HepG2 (cell line): ENCODE data around the gene ZNF519. TPM values are rescaled to one million over a fixed set of nuclear protein-coding genes. Genes with fewer than 3 reads are reported as not detected.
"Not testable (repeated sequence)": the region's sequence is repeated elsewhere in the genome, so short reads cannot be mapped to it uniquely, and the experiment has no call there.

Experiments used
- ATAC-seq: fragments of 200-7000 bp; cut with Tn5 transposase; 3 replicates; pipeline ENCODE4 v1.9.1; 2020; ENCODE audit warnings: mild to moderate bottlenecking, moderate library complexity
- BruUV-seq: library from RNA; stranded (reverse); fragments of 400-500 nt; replicated peaks from 2 replicates; lab custom pipeline; 2021; lab: Mats Ljungman, UMichigan
- CTCF ChIA-PET: fragments of 300-600 bp; formaldehyde crosslinking; extraction: SDS; loops from one replicate; lab custom pipeline; 2021; ENCODE audit warnings: low total read pairs, inconsistent platforms, low intra/inter-chr PET ratio; lab: Yijun Ruan, JAX
- POLR2A ChIA-PET: fragments of 350-600 bp; sonication (Branson Sonifier 250); formaldehyde crosslinking; loops from one replicate; lab custom pipeline; 2020; ENCODE audit warnings: antibody characterized with exemption, inconsistent platforms; lab: Yijun Ruan, JAX
- DNase-seq: peaks from one replicate; pipeline ENCODE4 v3.0.0-alpha.2; 2015; ENCODE audit warnings: low spot score
- FAIRE-seq: peaks from 3 replicates; lab custom pipeline; 2011; peaks lifted over from hg19 to GRCh38; lab: Jason Lieb, UNC
- H2AFZ ChIP-seq: one replicate; pipeline ENCODE4 v1.6.1; 2011; ENCODE audit warnings: low read length, inconsistent platforms
- H3K27ac ChIP-seq: fragments of 300-600 bp; 3 replicates; pipeline ENCODE4 v1.8.0; 2011; ENCODE audit warnings: mixed run types, mild to moderate bottlenecking, mixed read lengths, low read length, inconsistent platforms; ENCODE audit not compliant: insufficient read depth; ENCODE audit errors: extremely low read length
- H3K27me3 ChIP-seq, 2 experiments: fragments of 200-600 bp in 1 of 2; 2 replicates in 1 of 2; 3 replicates in 1 of 2; pipeline versions ENCODE4 v1.6.0 to v1.8.0; 2011; ENCODE audit warnings: low read length in 2 of 2, mild to moderate bottlenecking in 2 of 2, moderate library complexity in 2 of 2, inconsistent platforms in 1 of 2; ENCODE audit not compliant: insufficient read depth in 2 of 2, control insufficient read depth in 1 of 2
- H3K36me3 ChIP-seq, 2 experiments: fragments of 200-600 bp in 1 of 2; replicated peaks in 1 of 2; 2 replicates in 1 of 2; 3 replicates in 1 of 2; pipeline versions ENCODE4 v1.5.1 to v1.8.0; 2011; ENCODE audit warnings: low read length in 2 of 2, inconsistent platforms in 1 of 2; ENCODE audit not compliant: insufficient read depth in 2 of 2, control insufficient read depth in 1 of 2
- H3K4me1 ChIP-seq: 2 replicates; pipeline ENCODE4 v1.5.1; 2012; ENCODE audit warnings: low read length, inconsistent platforms; ENCODE audit not compliant: insufficient read depth
- H3K4me2 ChIP-seq: 2 replicates; pipeline ENCODE4 v1.6.0; 2011; ENCODE audit warnings: low read depth, low read length, inconsistent platforms
- H3K4me3 ChIP-seq, 3 experiments: fragments of 200-600 bp in 1 of 3; sonication (generic), shearing (Covaris generic) in 1 of 3; replicated peaks in 1 of 3; 2 replicates each; pipeline ENCODE4 v1.5.1; 2011 to 2016; ENCODE audit warnings: low read length in 3 of 3, inconsistent platforms in 2 of 3, low read depth in 2 of 3, mild to moderate bottlenecking in 2 of 3, control low read depth in 1 of 3, mixed read lengths in 1 of 3; ENCODE audit not compliant: insufficient read depth in 1 of 3
- H3K79me2 ChIP-seq: one replicate; pipeline ENCODE4 v1.6.1; 2011; ENCODE audit warnings: low read length, inconsistent platforms; ENCODE audit not compliant: insufficient read depth
- H3K9ac ChIP-seq: 2 replicates; pipeline ENCODE4 v1.6.0; 2011; ENCODE audit warnings: mild to moderate bottlenecking, low read depth, low read length, inconsistent platforms; ENCODE audit not compliant: insufficient read depth
- H3K9me3 ChIP-seq: 2 replicates; pipeline ENCODE4 v1.5.1; 2012; ENCODE audit warnings: mild to moderate bottlenecking, low read length
- H4K20me1 ChIP-seq: 2 replicates; pipeline ENCODE4 v1.6.0; 2011; ENCODE audit warnings: inconsistent platforms, mild to moderate bottlenecking, low read length, moderate library complexity; ENCODE audit not compliant: insufficient read depth
- WGBS: methylation state at CpG from one replicate; pipeline ENCODE4 v1.1.6; 2017; ENCODE audit warnings: low lambda C conversion rate; 5-methylcytosine and 5-hydroxymethylcytosine counted together
- in situ Hi-C: cut with HindIII; loops from 2 replicates; pipeline ENCODE4 v1.10.0; 2017; ENCODE audit warnings: low pct_unique_long_range_greater_than_20kb; ENCODE audit not compliant: extremely low pct_ligation_motif_present
- intact Hi-C: fragments of 100-400 bp; cut with micrococcal nuclease; formaldehyde crosslinking; loops from one replicate; pipeline ENCODE4 v1.10.0; 2022; ENCODE audit not compliant: unreplicated experiment
- polyA plus RNA-seq, 8 experiments: library from polyadenylated mRNA; depleted of rRNA in 3 of 8; stranded (reverse) in 7 of 8; unstranded in 1 of 8; fragments of >200 nt; fragmentation: Illumina TruSeq in 4 of 8; extraction: Trizol in 4 of 8; gene quantifications; 2 replicates each; pipeline versions ENCODE4 v1.2.1 to v1.2.3, GENCODE V29; 2011 to 2016; ENCODE audit warnings: low read depth in 4 of 8, missing spikeins in 1 of 8, mixed read lengths in 1 of 8; ENCODE audit not compliant: insufficient read depth in 1 of 8
- total RNA-seq, 5 experiments: library from RNA; depleted of rRNA; stranded (reverse); fragments of >200 nt; fragmentation: Illumina TruSeq; extraction: Trizol; gene quantifications; 2 replicates each; pipeline ENCODE4 v1.2.3, GENCODE V29; 2016; ENCODE audit warnings: low read depth in 1 of 5
- TF ChIP-seq, protein P1 (sequence below): fragments of 450-650 bp; IDR thresholded peaks from 2 replicates; pipeline ENCODE4 v1.6.1; 2016

The ZNF519 gene
- total and polyA plus RNA-seq, 2 of the 13 experiments (the other 11 are each of a cell fraction or from before 2014, with no cell fraction given) = 7.3 to 11.1 TPM

DNA sequence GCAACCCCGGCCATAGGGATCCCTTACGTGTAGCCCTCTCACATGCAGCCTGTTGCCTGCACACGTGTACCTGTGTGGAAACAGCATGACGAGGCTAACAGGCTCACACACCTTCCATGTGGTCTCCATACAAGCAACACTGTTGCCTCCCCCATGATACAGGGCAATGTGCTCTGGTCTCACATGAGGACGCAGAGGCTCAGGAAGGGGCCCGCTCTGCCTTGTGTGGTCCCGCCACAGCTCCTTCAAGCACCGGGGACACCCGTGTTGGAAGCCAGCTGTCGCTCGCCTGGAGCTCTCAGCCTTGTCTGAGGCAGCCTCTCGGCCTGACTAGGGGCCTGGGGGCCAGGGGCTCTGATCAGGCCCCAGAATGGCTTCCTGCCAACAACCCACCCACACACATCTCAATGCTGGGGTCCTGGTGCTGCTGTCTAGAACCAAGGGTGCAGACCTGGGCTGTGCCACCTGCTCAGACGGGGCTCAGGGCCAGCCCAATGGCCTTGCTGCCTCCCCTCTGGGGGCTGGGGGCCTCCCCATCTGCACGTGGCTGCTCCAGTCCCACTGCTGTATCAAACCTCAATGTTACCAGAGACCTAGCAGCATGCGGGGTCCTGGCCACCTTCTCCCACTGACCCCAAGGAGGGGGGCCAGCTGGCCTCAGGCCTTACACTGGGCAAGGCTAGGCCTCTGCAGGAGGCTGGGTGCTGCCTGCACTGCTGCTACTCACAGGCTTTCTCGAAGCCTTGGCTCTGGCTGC, 11.8 kb upstream of the ZNF519 start:
- H3K4me2 ChIP-seq, FAIRE-seq, H3K9ac ChIP-seq, CTCF ChIA-PET, H4K20me1 ChIP-seq, H3K79me2 ChIP-seq, H3K27ac ChIP-seq, H2AFZ ChIP-seq, DNase-seq, POLR2A ChIA-PET, H3K4me1 ChIP-seq, H3K36me3 ChIP-seq, H3K4me3 ChIP-seq, H3K27me3 ChIP-seq, intact Hi-C loops, H3K9me3 ChIP-seq, in situ Hi-C loops, BruUV-seq: not testable (repeated sequence)
- TF ChIP-seq, protein P1, sequence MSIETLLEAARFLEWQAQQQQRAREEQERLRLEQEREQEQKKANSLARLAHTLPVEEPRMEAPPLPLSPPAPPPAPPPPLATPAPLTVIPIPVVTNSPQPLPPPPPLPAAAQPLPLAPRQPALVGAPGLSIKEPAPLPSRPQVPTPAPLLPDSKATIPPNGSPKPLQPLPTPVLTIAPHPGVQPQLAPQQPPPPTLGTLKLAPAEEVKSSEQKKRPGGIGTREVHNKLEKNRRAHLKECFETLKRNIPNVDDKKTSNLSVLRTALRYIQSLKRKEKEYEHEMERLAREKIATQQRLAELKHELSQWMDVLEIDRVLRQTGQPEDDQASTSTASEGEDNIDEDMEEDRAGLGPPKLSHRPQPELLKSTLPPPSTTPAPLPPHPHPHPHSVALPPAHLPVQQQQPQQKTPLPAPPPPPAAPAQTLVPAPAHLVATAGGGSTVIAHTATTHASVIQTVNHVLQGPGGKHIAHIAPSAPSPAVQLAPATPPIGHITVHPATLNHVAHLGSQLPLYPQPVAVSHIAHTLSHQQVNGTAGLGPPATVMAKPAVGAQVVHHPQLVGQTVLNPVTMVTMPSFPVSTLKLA = peak; percentile 78
- ATAC-seq = peak; percentile 19
- no CpG with 5 or more reads among the region's 16 CpGs for WGBS

- 0% methylated on average over 6 of the region's 17 CpGs for WGBS
- H3K36me3 ChIP-seq, H3K4me3 ChIP-seq, intact Hi-C loops, H3K4me1 ChIP-seq, H3K4me2 ChIP-seq, H4K20me1 ChIP-seq, CTCF ChIA-PET, DNase-seq, in situ Hi-C loops, POLR2A ChIA-PET, BruUV-seq, H2AFZ ChIP-seq, H3K27ac ChIP-seq, H3K9ac ChIP-seq, H3K79me2 ChIP-seq, FAIRE-seq, H3K9me3 ChIP-seq, H3K27me3 ChIP-seq: not testable (repeated sequence)
- ATAC-seq = peak; percentile 8; the same call in 2 of the 3 replicates
Measured at GRCh38 chr18:14143396-14143795, 11.2 kb upstream of the ZNF519 start.

GRCh38 chr18:14142177-14142576, 9.9 kb upstream of the ZNF519 start:
- H3K79me2 ChIP-seq, H3K4me1 ChIP-seq, in situ Hi-C loops, BruUV-seq, ATAC-seq, H3K36me3 ChIP-seq, H2AFZ ChIP-seq, CTCF ChIA-PET, H3K27me3 ChIP-seq, H4K20me1 ChIP-seq, H3K27ac ChIP-seq, intact Hi-C loops, H3K9me3 ChIP-seq, FAIRE-seq, H3K9ac ChIP-seq, DNase-seq, H3K4me2 ChIP-seq, POLR2A ChIA-PET, H3K4me3 ChIP-seq: not testable (repeated sequence)
- WGBS = 56% methylated on average over 5 of the region's 9 CpGs

DNA sequence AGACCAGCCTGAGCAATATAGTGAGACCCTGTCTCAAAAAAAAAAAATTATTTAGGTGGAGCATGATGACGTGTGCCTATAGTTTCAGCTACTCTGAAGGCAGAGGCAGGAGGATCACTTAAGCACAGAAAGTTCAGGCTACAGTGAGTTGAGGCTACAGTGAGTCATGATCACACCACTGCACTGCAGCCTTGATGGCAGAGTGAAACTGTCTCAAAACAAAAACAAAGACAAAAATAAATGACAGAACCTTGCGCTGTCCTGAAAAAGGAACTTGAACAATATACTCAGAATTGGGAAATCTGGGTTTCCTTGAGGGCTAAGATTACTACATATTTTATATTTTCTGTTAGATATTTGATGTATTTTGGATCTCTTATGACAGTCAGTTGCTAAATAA, 7.3 kb upstream of the ZNF519 start:
- H3K4me3 ChIP-seq, H2AFZ ChIP-seq, H3K27ac ChIP-seq, H3K79me2 ChIP-seq, H4K20me1 ChIP-seq, H3K36me3 ChIP-seq, POLR2A ChIA-PET, H3K27me3 ChIP-seq, in situ Hi-C loops, BruUV-seq, CTCF ChIA-PET, H3K4me1 ChIP-seq, H3K9me3 ChIP-seq, intact Hi-C loops, ATAC-seq, DNase-seq, H3K4me2 ChIP-seq, FAIRE-seq, H3K9ac ChIP-seq: not testable (repeated sequence)
- 53% methylated on average over 2 of the region's 2 CpGs for WGBS
